Fibroblast of lung (primary cell): Measurements from ENCODE around the gene TBX6. TPM values are rescaled to one million over a fixed set of nuclear protein-coding genes. Genes with fewer than 3 reads are reported as not detected.
"Not testable (repeated sequence)": the region's sequence is repeated elsewhere in the genome, so short reads cannot be mapped to it uniquely, and the experiment has no call there.

Source experiments
- DNase-seq, 2 donors: peaks; one replicate each; pipeline versions ENCODE4 v3.0.0 to v3.0.0-alpha.2; 2010; ENCODE audit warnings: low read depth in 2 of 2
- H2AFZ ChIP-seq: 2 replicates; pipeline ENCODE4 v1.5.1; 2012; ENCODE audit warnings: low read length, control low read depth, inconsistent platforms
- H3K27ac ChIP-seq: 2 replicates; pipeline ENCODE4 v1.5.1; 2011; ENCODE audit warnings: low read length, control low read depth; ENCODE audit not compliant: insufficient read depth
- H3K27me3 ChIP-seq: 2 replicates; pipeline ENCODE4 v1.5.1; 2011; ENCODE audit warnings: mild to moderate bottlenecking, low read length; ENCODE audit not compliant: control insufficient read depth, insufficient read depth
- H3K36me3 ChIP-seq: 2 replicates; pipeline ENCODE4 v1.5.1; 2011; ENCODE audit warnings: low read length; ENCODE audit not compliant: control insufficient read depth, insufficient read depth
- H3K4me1 ChIP-seq: 2 replicates; pipeline ENCODE4 v1.5.1; 2011; ENCODE audit warnings: low read length; ENCODE audit not compliant: control insufficient read depth, insufficient read depth; ENCODE audit errors: extremely low read depth
- H3K4me2 ChIP-seq: 2 replicates; pipeline ENCODE4 v1.5.1; 2011; ENCODE audit warnings: low read length, control low read depth; ENCODE audit not compliant: insufficient read depth; ENCODE audit errors: extremely low read depth
- H3K4me3 ChIP-seq, 4 experiments: fragments of 200-600 bp in 1 of 4; sonication (generic) in 1 of 4; replicated peaks in 1 of 4; 2 replicates each; pipeline ENCODE4 v1.5.1; 2011 to 2016; ENCODE audit warnings: low read length in 4 of 4, low read depth in 3 of 4, mild to moderate bottlenecking in 3 of 4, control low read depth in 2 of 4, inconsistent platforms in 1 of 4, mixed read lengths in 1 of 4; ENCODE audit not compliant: insufficient read depth in 1 of 4; ENCODE audit errors: control extremely low read depth in 1 of 4
- H3K79me2 ChIP-seq: 2 replicates; pipeline ENCODE4 v1.5.1; 2012; ENCODE audit warnings: mild to moderate bottlenecking, low read length, inconsistent platforms; ENCODE audit not compliant: control insufficient read depth, insufficient read depth
- H3K9ac ChIP-seq: 2 replicates; pipeline ENCODE4 v1.5.1; 2011; ENCODE audit warnings: mild to moderate bottlenecking, low read length, control low read depth; ENCODE audit not compliant: insufficient read depth
- H3K9me3 ChIP-seq: 2 replicates; pipeline ENCODE4 v1.5.1; 2012; ENCODE audit warnings: low read depth, low read length; ENCODE audit not compliant: control insufficient read depth, insufficient read depth
- H4K20me1 ChIP-seq: 2 replicates; pipeline ENCODE4 v1.5.1; 2011; ENCODE audit warnings: low read length; ENCODE audit not compliant: control insufficient read depth, insufficient read depth; ENCODE audit errors: extremely low read depth
- EZH2 ChIP-seq: IDR thresholded peaks from 2 replicates; pipeline ENCODE4 v1.5.1; 2012; ENCODE audit warnings: low read length, control low read depth, mild to moderate bottlenecking; ENCODE audit errors: missing control alignments
- polyA plus RNA-seq, 2 donors: library from polyadenylated mRNA; depleted of rRNA in 1 of 2; stranded (reverse) in 1 of 2; unstranded in 1 of 2; fragments of >200 nt; gene quantifications; 2 replicates each; pipeline ENCODE4 v1.2.1, GENCODE V29; 2011 to 2012; ENCODE audit warnings: missing spikeins in 1 of 2
- total RNA-seq: library from RNA; depleted of rRNA; stranded (reverse); fragments of >200 nt; gene quantifications from 2 replicates; pipeline ENCODE4 v1.2.1, GENCODE V29; 2014
- TF ChIP-seq, protein P1 (sequence below), 2 donors: IDR thresholded peaks in 1 of 2; conservative IDR thresholded peaks in 1 of 2; 1 replicate in 1 of 2; 2 replicates in 1 of 2; pipeline ENCODE4 v1.5.1; 2011 to 2012; ENCODE audit warnings: low read length in 2 of 2, control low read depth in 1 of 2, inconsistent platforms in 1 of 2, low read depth in 1 of 2, mild to moderate bottlenecking in 1 of 2

TBX6 gene
- total and polyA plus RNA-seq, 2 donors (not counting 1 experiment from before 2014, with no cell fraction given): 0.33 TPM; not detected in 1

DNA sequence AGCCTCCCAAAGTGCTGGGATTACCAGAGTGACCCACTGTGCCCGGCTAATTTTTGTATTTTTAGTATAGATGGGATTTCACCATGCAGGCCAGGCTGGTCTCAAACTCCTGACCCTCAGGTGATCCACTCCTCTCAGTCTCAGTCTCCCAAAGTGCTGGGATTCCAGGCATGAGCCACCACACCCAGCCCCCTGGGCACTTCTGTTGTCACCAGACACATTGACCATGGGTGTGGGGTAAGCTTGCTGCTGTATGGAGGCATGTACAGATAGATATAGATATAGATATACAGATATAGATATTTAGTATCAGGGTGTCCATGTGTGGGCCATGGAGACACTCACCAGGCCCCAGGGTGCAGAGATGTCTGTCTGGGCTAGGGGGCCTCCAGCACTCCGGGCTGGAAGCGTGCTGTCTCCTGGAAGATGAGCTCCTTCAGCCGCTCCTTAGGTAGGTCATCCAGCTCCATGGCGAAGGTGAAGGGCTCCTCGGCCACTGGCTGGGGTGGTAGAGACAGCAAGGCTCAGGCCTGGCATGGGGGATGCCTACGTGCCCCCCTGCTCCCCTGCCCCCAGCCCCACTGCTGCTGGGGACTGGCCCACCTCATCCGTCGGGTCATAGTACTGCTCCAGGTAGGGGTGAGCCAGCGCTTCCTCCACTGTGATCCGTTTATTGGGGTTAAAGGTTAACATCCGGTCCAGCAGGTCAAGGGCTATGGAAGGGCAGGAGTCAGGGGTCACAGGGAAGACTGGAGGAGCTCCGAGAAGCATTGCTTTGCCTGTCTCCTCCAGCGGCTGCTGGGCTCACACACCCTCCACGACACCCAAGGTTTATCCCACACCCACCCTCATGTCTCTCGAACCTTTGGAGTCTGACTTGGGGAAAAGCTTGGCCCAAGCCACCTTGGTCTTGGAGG lies 24.8 kb upstream of the TBX6 start:
- no peak for DNase-seq
- no peak overlapping the region for H3K9ac ChIP-seq
- no peaks in the 10 kb centered on the region for H3K27me3 ChIP-seq
- H3K36me3 ChIP-seq: peaks cover 22% of the 10 kb centered on the region
- H3K4me1 ChIP-seq: peaks cover 10% of the 10 kb centered on the region
- H3K4me3 ChIP-seq: no peak overlapping the region
- no peaks in the 10 kb centered on the region for H3K79me2 ChIP-seq
- no peak overlapping the region for H3K4me2 ChIP-seq
- H4K20me1 ChIP-seq: no peaks in the 10 kb centered on the region
- TF ChIP-seq, protein P1, sequence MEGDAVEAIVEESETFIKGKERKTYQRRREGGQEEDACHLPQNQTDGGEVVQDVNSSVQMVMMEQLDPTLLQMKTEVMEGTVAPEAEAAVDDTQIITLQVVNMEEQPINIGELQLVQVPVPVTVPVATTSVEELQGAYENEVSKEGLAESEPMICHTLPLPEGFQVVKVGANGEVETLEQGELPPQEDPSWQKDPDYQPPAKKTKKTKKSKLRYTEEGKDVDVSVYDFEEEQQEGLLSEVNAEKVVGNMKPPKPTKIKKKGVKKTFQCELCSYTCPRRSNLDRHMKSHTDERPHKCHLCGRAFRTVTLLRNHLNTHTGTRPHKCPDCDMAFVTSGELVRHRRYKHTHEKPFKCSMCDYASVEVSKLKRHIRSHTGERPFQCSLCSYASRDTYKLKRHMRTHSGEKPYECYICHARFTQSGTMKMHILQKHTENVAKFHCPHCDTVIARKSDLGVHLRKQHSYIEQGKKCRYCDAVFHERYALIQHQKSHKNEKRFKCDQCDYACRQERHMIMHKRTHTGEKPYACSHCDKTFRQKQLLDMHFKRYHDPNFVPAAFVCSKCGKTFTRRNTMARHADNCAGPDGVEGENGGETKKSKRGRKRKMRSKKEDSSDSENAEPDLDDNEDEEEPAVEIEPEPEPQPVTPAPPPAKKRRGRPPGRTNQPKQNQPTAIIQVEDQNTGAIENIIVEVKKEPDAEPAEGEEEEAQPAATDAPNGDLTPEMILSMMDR (conservative IDR thresholded peaks at IDR 0.05 in 1 of 2, IDR thresholded peaks at IDR 0.05 in 1 of 2; ENCODE audit: low read depth in 1 of 2, low read length in 2 of 2): no peak
- H3K9me3 ChIP-seq: no peaks in the 10 kb centered on the region
- no peak overlapping the region for H3K27ac ChIP-seq
- no peak overlapping the region for H2AFZ ChIP-seq

DNA sequence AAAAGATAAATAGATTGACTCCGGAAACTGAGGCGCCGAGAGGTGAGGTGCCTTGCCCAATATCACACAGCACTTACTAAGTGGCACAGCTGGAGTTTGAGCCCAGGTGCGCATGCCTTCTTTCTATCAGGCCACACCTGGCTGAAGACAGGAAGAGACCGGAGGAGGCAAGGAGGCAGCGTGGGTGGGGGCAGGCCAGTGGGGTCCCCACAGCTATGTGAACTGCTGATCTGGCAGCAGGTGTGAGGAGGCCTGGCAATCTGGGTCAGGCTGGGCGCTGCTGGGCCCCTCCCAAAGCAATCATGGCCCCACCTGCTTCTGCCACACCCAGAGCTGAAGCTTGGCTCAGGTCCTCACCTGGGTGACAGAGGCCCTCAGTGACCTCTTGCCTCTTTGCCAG lies 23.5 kb upstream of the TBX6 start:
- Histone ChIP-seq H3K4me3 (no peak overlapping the region), H4K20me1 (no peaks in the 10 kb centered on the region), H3K9ac (no peak overlapping the region), H2AFZ (no peak overlapping the region), H3K36me3 (peaks cover 24% of the 10 kb centered on the region), H3K79me2 (no peaks in the 10 kb centered on the region), H3K27me3 (no peaks in the 10 kb centered on the region), H3K9me3 (no peaks in the 10 kb centered on the region), H3K4me2 (no peak overlapping the region), H3K27ac (no peak overlapping the region), H3K4me1 (peaks cover 10% of the 10 kb centered on the region)
- DNase-seq: no peak
- no peak for TF ChIP-seq EZH2

DNA sequence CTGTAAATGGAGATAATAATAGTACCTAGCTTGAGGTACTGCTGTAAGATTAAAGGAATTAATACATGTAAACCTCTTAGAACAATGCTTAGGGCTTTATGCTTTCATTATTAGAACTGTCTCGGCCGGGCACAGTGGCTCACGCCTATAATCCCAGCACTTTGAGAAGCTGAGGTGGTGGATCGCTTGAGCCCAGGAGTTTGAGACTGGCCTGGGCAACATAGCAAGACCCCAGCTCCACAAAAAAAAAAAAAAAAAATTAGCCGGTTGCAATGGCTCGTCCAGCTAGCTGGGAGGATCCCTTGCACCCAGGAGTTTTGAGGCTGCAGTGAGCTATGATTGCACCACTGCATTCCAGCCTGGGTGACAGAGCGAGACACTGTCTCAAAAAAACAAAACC lies 23.1 kb upstream of the TBX6 start:
- not testable (repeated sequence) for H3K4me2 ChIP-seq, H3K9ac ChIP-seq, H3K27ac ChIP-seq, H2AFZ ChIP-seq, H3K4me1 ChIP-seq, H3K79me2 ChIP-seq, DNase-seq, H4K20me1 ChIP-seq, H3K27me3 ChIP-seq, H3K4me3 ChIP-seq, H3K9me3 ChIP-seq
- H3K36me3 ChIP-seq: peaks cover 26% of the 10 kb centered on the region

DNA sequence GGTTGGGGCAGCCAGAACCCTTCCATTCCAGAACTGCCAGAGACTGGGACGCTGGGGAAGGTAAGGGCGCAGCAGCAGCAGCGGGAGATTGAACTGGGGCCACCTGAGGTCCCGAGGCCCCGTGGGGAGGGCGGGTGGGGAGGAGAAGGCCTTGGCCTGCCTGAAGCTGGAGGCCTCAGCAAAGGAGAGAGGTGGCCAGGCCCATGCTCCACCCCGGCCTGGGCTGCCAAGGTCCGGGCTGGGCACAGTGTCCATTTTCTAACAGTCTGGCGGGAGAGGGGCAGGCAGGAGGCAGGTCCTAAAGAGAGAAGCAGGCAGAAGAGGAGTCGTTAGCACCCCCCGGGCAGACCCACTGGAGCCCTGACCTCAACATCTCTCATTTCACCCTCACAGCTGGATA lies 22.7 kb upstream of the TBX6 start:
- no peak overlapping the region for H2AFZ ChIP-seq
- no peak overlapping the region for H3K4me3 ChIP-seq
- no peaks in the 10 kb centered on the region for H4K20me1 ChIP-seq
- no peaks in the 10 kb centered on the region for H3K79me2 ChIP-seq
- TF ChIP-seq, protein P1 (conservative IDR thresholded peaks at IDR 0.05 in 1 of 2, IDR thresholded peaks at IDR 0.05 in 1 of 2; ENCODE audit: low read depth in 1 of 2, low read length in 2 of 2): no peak
- no peak for TF ChIP-seq EZH2
- H3K4me2 ChIP-seq: no peak overlapping the region
- no peaks in the 10 kb centered on the region for H3K27me3 ChIP-seq
- peaks cover 27% of the 10 kb centered on the region for H3K36me3 ChIP-seq
- H3K4me1 ChIP-seq: peaks cover 10% of the 10 kb centered on the region
- H3K9me3 ChIP-seq: no peaks in the 10 kb centered on the region
- no peak overlapping the region for H3K27ac ChIP-seq
- H3K9ac ChIP-seq: no peak overlapping the region
- DNase-seq: no peak
